HG02763 (cell line): Measurements from ENCODE around the gene HTR5A.

Experiments used
- ATAC-seq: cut with Tn5 transposase; IDR thresholded peaks from one replicate; pipeline ENCODE4 v1.9.1; 2021; ENCODE audit warnings: mild to moderate bottlenecking, moderate library complexity; ENCODE audit not compliant: unreplicated experiment

The HTR5A gene

GRCh38 chr7:155084969-155085368 is 14.8 kb downstream of the HTR5A start:
- ATAC-seq = no peak

- no peak for ATAC-seq
These were observed 20.6 kb downstream of the HTR5A start for GRCh38 chr7:155090684-155091083.

- ATAC-seq = no peak
These were observed 23.5 kb downstream of the HTR5A start for GRCh38 chr7:155093596-155093995.

GRCh38 chr7:155094636-155095135 is 24.6 kb downstream of the HTR5A start:
- no peak for ATAC-seq

DNA sequence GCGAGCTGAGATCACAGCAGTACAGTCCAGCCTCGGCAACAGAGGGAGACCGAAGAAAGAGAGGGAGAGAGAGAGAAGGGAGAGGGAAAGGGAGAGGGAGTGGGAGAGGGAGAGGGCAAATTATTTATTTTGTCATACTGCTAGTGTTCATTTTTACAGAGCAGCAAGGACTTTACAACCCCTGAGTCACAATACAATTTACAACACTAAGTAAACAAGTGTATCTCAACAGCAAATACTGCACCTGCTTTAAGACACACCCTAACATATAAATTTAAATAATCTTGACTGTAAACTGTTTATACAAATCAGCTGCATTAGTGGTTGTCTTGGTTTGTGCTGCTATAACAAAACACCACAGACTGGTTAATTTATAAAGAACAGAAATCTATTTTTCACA is 27.2 kb downstream of the HTR5A start:
- no peak for ATAC-seq

- ATAC-seq = no peak
These were observed 33.7 kb downstream of the HTR5A start for GRCh38 chr7:155103839-155104238.

DNA sequence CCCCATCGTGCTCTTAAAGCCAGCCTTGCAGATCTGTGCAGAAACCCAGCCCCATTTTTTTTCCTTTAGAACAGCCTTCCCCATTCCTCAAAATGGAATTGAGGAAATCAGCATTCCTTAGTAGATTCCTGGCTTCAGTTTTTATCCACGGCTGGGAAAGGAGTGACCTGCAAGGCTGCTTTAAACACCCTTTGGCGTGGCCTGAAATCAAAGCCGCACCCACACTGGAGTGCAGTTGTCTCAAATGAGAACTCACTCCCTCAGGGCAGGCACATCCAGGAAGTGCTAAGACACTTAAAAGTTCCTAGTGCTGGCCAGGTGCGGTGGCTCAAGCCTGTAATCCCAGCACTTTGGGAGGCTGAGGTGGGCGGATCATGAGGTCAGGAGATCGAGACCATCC is 34.8 kb downstream of the HTR5A start:
- no peak for ATAC-seq

DNA sequence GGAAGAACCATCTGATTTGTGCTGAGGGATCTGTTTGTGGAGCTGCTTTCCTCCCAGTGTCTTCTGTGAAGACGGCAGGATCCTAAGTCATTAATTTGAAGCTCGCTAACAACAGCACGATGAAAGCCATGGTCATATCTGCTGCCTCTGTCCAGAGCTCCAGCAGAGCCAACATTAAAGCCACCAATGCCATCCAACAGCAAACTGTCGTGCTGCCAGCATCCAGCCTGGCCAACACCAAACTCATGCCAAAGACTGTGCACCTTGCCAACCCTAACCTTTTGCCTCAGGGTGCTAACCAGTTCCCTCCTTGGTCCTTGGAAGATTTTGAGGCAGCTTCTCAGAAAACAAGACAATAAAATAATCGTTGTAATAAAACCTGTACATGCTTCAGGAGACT is 36.2 kb downstream of the HTR5A start:
- ATAC-seq = no peak

GRCh38 chr7:155107126-155107525 is 37.0 kb downstream of the HTR5A start:
- ATAC-seq = no peak

GRCh38 chr7:155108144-155108901 is 38.2 kb downstream of the HTR5A start:
- no peak for ATAC-seq

GRCh38 chr7:155109121-155109520 is 39.0 kb downstream of the HTR5A start:
- ATAC-seq = no peak

DNA sequence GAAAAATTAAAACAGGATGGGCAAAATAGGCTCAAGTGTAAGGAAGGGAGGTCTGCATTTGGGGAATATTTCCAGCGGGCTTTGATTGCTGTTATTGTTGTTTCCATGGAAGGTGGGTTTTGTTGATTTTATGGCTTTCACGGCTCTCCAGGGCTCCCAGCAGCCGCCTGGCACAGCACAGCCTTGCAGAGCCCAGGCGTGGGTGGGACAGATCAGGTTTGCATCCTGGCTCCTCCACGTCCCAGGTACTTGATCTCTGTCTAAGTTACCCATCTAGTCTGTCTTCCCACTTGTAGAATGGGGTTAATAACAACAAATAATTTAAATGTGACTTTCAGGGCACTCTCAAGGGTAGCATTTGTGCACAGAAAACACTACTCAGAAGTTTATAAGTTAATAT is 45.2 kb downstream of the HTR5A start:
- no peak for ATAC-seq

DNA sequence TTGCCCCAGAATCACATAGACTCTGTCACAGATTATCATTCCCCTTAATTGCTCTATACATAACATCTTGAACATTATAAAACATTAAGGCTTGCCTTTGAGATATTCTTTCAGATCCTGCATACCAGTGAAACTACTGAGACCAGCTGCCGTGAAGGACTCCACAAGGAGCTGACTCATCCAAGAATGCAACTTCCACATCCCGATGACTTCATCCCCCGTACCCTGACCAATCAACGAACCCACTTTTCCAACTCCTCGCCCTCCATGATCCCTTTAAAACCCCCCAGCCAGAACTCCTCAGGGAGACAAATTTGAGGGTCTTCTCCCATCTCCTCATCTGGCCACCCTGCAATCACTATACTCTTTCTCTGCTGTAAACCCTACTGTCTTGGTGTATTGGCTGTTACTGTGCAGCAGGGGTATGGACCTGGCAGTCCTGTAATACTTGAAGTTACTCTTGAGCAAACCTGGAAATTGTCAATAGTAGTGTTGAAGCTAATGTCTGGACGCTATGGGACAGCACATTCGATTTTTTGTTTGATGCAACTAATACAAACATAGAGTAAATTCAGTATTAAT is 49.8 kb downstream of the HTR5A start:
- no peak for ATAC-seq

GRCh38 chr7:155120460-155120859 is 50.3 kb downstream of the HTR5A start:
- no peak for ATAC-seq

DNA sequence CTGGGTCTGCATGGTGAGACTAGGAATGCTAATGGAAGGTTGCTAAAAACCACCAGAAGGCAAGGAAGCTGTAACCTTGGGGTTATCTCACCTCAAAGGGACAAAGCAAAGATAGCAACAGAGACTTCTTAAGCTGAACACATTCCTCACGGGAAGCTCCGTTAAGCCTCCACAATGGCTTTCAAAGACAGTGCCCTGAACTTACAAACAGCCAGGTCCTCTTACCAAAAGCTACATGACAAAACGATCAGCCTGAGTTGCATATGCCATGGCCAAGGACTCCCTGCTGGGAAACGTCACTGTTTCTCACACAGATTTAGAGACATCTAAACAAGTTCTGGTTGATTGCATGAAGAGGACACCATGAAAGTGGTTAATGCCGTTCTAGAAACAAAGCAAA is 52.7 kb downstream of the HTR5A start:
- no peak for ATAC-seq

DNA sequence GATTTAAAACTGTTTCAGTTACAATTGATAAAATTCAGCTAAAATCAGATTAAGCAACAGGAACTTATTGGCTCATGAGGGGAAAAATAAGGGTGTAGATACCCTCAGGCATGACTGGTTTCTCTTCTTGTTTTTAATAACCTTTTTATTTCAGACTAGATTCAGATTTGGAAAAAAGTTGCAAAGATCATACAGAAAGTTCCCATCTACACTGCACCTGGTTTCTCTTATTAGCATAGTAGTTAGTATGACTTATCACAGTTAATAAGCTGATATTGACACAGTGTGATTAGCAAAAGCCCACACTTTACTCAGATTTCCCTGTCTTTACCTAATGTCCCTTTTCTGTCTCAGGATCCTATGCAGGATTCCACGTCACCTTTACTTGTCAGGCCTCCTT is 53.3 kb downstream of the HTR5A start:
- ATAC-seq = no peak

- ATAC-seq = no peak
These were observed 54.6 kb downstream of the HTR5A start for GRCh38 chr7:155124706-155125105.

- ATAC-seq = no peak
These were observed 59.1 kb downstream of the HTR5A start for GRCh38 chr7:155129186-155129585.

GRCh38 chr7:155129789-155130188 is 59.7 kb downstream of the HTR5A start:
- no peak for ATAC-seq

- no peak for ATAC-seq
These were observed 60.4 kb downstream of the HTR5A start for GRCh38 chr7:155130493-155130892.

GRCh38 chr7:155131090-155131489 is 61.0 kb downstream of the HTR5A start:
- no peak for ATAC-seq

DNA sequence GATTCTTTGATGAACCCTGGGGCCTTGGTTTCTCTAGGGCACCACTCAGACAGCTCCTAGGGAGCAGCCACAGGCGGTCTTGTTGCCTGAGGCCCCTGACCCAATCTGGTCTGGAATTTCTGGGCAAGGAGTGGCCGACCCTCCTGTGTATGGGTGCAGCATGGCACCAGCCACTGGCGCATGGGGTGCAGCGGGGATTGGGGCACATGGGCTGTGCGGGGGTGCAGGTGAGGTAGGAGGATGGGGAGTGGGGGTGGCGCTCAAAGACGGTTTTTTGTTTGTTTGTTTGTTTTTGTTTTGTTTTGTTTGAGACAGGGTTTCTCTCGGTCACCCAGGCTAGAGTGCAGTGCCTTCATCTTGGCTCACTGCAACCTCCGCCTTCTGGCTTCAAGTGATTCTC is 62.3 kb downstream of the HTR5A start:
- ATAC-seq = no peak
